H1 (cell line): ENCODE measurements around the gene WASF1.

ENCODE experiments used
- BCL11A ChIP-seq, 2 experiments: IDR thresholded peaks; one replicate each; pipeline ENCODE4 v1.6.1; 2011; ENCODE audit warnings: low read depth in 2 of 2, low read length in 2 of 2, mild to moderate bottlenecking in 2 of 2
- EP300 ChIP-seq, 2 experiments: IDR thresholded peaks; 1 replicate in 1 of 2; 2 replicates in 1 of 2; pipeline ENCODE4 v1.6.1; 2011 to 2012; ENCODE audit warnings: low read depth in 2 of 2, low read length in 2 of 2, mild to moderate bottlenecking in 2 of 2, borderline replicate concordance in 1 of 2, inconsistent platforms in 1 of 2, moderate library complexity in 1 of 2
- EZH2 ChIP-seq: fragments of 200-600 bp; sonication (generic); IDR thresholded peaks from 2 replicates; pipeline ENCODE4 v1.7.1; 2012; ENCODE audit warnings: low read depth, mild to moderate bottlenecking, moderate library complexity, low read length, inconsistent platforms; ENCODE audit not compliant: severe bottlenecking
- HDAC6 ChIP-seq: IDR thresholded peaks from one replicate; pipeline ENCODE4 v1.7.1; 2012; ENCODE audit warnings: low read depth, mild to moderate bottlenecking, inconsistent platforms, low read length, moderate library complexity
- JUN ChIP-seq: IDR thresholded peaks from 2 replicates; pipeline ENCODE4 v1.6.1; 2011; ENCODE audit warnings: low read depth, mild to moderate bottlenecking, improper control_type of control experiment, low read length
- RBBP5 ChIP-seq: IDR thresholded peaks from 2 replicates; pipeline ENCODE4 v1.7.1; 2012; ENCODE audit warnings: low read depth, mild to moderate bottlenecking, inconsistent platforms, low read length, moderate library complexity, borderline replicate concordance
- SP1 ChIP-seq: IDR thresholded peaks from 2 replicates; pipeline ENCODE4 v1.6.1; 2011; ENCODE audit warnings: low read depth, low read length
- TCF12 ChIP-seq: IDR thresholded peaks from 2 replicates; pipeline ENCODE4 v1.6.1; 2011; ENCODE audit warnings: low read depth, mild to moderate bottlenecking, low read length
- TF ChIP-seq, protein P1 (sequence below), 3 experiments: IDR thresholded peaks; 1 replicate in 2 of 3; 2 replicates in 1 of 3; pipeline versions ENCODE4 v1.5.1 to v1.6.1; 2011; ENCODE audit warnings: low read length in 3 of 3, mild to moderate bottlenecking in 3 of 3, inconsistent platforms in 2 of 3, low read depth in 1 of 3, moderate library complexity in 1 of 3; ENCODE audit not compliant: insufficient read depth in 1 of 3; ENCODE audit errors: control extremely low read depth in 1 of 3
- TF ChIP-seq, protein P2 (sequence below): IDR thresholded peaks from 2 replicates; pipeline ENCODE4 v1.6.1; 2011; ENCODE audit warnings: low read length, improper control_type of control experiment

DNA sequence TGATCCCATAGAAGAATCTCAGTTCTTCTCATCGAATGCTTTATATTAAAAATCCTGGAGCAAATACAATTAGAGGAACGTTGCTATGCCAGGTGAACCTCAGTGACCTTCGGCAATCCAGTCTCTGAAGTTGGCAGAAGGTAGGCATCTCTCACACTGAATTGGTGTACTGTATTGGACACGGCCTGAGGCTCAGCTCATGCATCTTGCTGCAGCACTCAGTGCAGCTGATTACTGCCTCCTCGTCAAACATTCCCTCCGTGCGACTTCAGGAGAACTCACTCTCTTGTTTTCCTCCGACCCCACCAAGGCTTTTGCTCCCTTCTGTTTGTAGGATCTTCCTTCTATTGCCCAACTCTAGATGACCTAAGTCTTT lies 110.9 kb downstream of the WASF1 start:
- TF ChIP-seq, protein P1, sequence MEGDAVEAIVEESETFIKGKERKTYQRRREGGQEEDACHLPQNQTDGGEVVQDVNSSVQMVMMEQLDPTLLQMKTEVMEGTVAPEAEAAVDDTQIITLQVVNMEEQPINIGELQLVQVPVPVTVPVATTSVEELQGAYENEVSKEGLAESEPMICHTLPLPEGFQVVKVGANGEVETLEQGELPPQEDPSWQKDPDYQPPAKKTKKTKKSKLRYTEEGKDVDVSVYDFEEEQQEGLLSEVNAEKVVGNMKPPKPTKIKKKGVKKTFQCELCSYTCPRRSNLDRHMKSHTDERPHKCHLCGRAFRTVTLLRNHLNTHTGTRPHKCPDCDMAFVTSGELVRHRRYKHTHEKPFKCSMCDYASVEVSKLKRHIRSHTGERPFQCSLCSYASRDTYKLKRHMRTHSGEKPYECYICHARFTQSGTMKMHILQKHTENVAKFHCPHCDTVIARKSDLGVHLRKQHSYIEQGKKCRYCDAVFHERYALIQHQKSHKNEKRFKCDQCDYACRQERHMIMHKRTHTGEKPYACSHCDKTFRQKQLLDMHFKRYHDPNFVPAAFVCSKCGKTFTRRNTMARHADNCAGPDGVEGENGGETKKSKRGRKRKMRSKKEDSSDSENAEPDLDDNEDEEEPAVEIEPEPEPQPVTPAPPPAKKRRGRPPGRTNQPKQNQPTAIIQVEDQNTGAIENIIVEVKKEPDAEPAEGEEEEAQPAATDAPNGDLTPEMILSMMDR (IDR thresholded peaks at IDR 0.05; ENCODE audit: control extremely low read depth in 1 of 3, insufficient read depth in 1 of 3, low read depth in 1 of 3, low read length in 3 of 3) = no peak
- TF ChIP-seq EP300 (IDR thresholded peaks at IDR 0.05; ENCODE audit: borderline replicate concordance in 1 of 2, low read depth in 2 of 2, low read length in 2 of 2) = no peak
- no peak for TF ChIP-seq JUN
- TF ChIP-seq BCL11A (IDR thresholded peaks at IDR 0.05; ENCODE audit: low read depth in 2 of 2, low read length in 2 of 2) = no peak
- no peak for TF ChIP-seq SP1
- TF ChIP-seq TCF12 = no peak
- TF ChIP-seq, protein P2, sequence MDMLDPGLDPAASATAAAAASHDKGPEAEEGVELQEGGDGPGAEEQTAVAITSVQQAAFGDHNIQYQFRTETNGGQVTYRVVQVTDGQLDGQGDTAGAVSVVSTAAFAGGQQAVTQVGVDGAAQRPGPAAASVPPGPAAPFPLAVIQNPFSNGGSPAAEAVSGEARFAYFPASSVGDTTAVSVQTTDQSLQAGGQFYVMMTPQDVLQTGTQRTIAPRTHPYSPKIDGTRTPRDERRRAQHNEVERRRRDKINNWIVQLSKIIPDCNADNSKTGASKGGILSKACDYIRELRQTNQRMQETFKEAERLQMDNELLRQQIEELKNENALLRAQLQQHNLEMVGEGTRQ = no peak
- TF ChIP-seq RBBP5 = no peak
- TF ChIP-seq EZH2 = no peak
- TF ChIP-seq HDAC6 = no peak
